Measurements from ENCODE around the gene CALM1. TPM values are rescaled to one million over a fixed set of nuclear protein-coding genes. Genes with fewer than 3 reads are reported as not detected.

Gene CALM1
- total and polyA plus RNA-seq, 10 of the 15 experiments (the other 5 are each of a cell fraction or from before 2014, with no cell fraction given), result 110 to 729 (median 261) TPM

- H3K9ac ChIP-seq (ENCODE audit: control insufficient read depth, insufficient read depth, low read length), result no peak overlapping the region
- H3K36me3 ChIP-seq (ENCODE audit: control insufficient read depth in 2 of 2, insufficient read depth in 2 of 2, low read length in 1 of 2), result no peaks in the 10 kb centered on the region
- no peak overlapping the region for H3K4me2 ChIP-seq (ENCODE audit: control insufficient read depth, insufficient read depth)
- H3K4me1 ChIP-seq (ENCODE audit: control insufficient read depth, insufficient read depth, low read length), result peaks cover 13% of the 10 kb centered on the region
- no peak for FAIRE-seq
- H3K79me2 ChIP-seq (ENCODE audit: control insufficient read depth, insufficient read depth, low read length), result no peaks in the 10 kb centered on the region
- ChIA-PET RAD21 (ENCODE audit: unreplicated experiment) (no interaction called here), CTCF (interaction anchor here (0.6 kb wide), 1 partner anchor 600 kb away, joined by 3 read pairs; no protein-coding TSS in a partner anchor), POLR2A (no interaction called here), SMC1A (ENCODE audit: uncharacterized antibody, unreplicated experiment) (no interaction called here)
- in situ Hi-C loops (cut with MboI), result no loop called here
- H3K27ac ChIP-seq (ENCODE audit: control insufficient read depth, insufficient read depth), result no peak overlapping the region
- no peaks in the 10 kb centered on the region for H3K27me3 ChIP-seq (replicated peaks in 1 of 2; ENCODE audit: control insufficient read depth in 2 of 2, insufficient read depth in 2 of 2, low read length in 1 of 2)
- intact Hi-C loops (cut with micrococcal nuclease; ENCODE audit: unreplicated experiment), result no loop called here
- H3K9me3 ChIP-seq (replicated peaks; ENCODE audit: control insufficient read depth, insufficient read depth, low read length), result no peaks in the 10 kb centered on the region
- no peak overlapping the region for H2AFZ ChIP-seq (ENCODE audit: control insufficient read depth, low read depth, low read length)
- no peak overlapping the region for H3K4me3 ChIP-seq
- ATAC-seq, result peak; percentile 69
- DNase-seq (ENCODE audit: low read depth, low spot score), result no peak
- no peaks in the 10 kb centered on the region for H4K20me1 ChIP-seq (ENCODE audit: control insufficient read depth, insufficient read depth)
- 55% methylated on average over 29 of the region's 30 CpGs for WGBS (ENCODE audit: insufficient coverage, insufficient replicate concordance, low lambda C conversion rate, missing lambda C conversion rate)
- no TSS peak for BruUV-seq (replicated peaks)
- TF ChIP-seq FOXK2 (IDR thresholded peaks at IDR 0.05), result no peak
- peak; percentile 87 for TF ChIP-seq PKNOX1 (IDR thresholded peaks at IDR 0.05)
- no peak for TF ChIP-seq RELA (IDR thresholded peaks at IDR 0.05; ENCODE audit: borderline replicate concordance, partially characterized antibody)
- TF ChIP-seq NRF1 (conservative IDR thresholded peaks at IDR 0.05; ENCODE audit: low read depth, low read length), result no peak
- TF ChIP-seq NFIC (IDR thresholded peaks at IDR 0.05; ENCODE audit: low read depth, low read length), result no peak
- no peak for TF ChIP-seq ZSCAN29 (IDR thresholded peaks at IDR 0.05)
- TF ChIP-seq E4F1 (IDR thresholded peaks at IDR 0.05; ENCODE audit: borderline replicate concordance, partially characterized antibody), result no peak
- TF ChIP-seq PBX3 (IDR thresholded peaks at IDR 0.05; ENCODE audit: insufficient replicate concordance, low read depth, low read length), result peak; percentile 85
- peak; percentile 67; the same call in 1 of the 2 replicates for TF ChIP-seq NFYB (IDR thresholded peaks at IDR 0.05; ENCODE audit: insufficient read depth, low read depth, low read length)
- TF ChIP-seq IRF3 (IDR thresholded peaks at IDR 0.05), result no peak
- no peak for TF ChIP-seq FOS (IDR thresholded peaks at IDR 0.05; ENCODE audit: borderline replicate concordance, extremely low read depth, insufficient read length)
- peak; percentile 76 for TF ChIP-seq ATF2 (IDR thresholded peaks at IDR 0.05; ENCODE audit: low read length)
- TF ChIP-seq BMI1 (IDR thresholded peaks at IDR 0.05; ENCODE audit: borderline replicate concordance), result no peak
Measured at GRCh38 chr14:90454041-90455000, 57.5 kb downstream of the CALM1 start.

Data from GM12878 (cell line).